Activated T-helper 1 cell treated with anti-CD3 and anti-CD28 coated beads, Interleukin-12 subunit alpha, Interleukin-12 subunit beta, Interleukin-2, Interleukin-4 antibody, amounts not matched to agents 30 ng/mL and 10 ng/mL and 1 ng/mL, durations not matched to agents 14 hours and 24 hours and 36 hours (primary cell): ENCODE results near the gene GARIN1A. TPM values are rescaled to one million over a fixed set of nuclear protein-coding genes. Genes with fewer than 3 reads are reported as not detected.

Experiments used
- DNase-seq: peaks from one replicate; pipeline ENCODE4 v3.0.0; 2021; ENCODE audit warnings: low spot score
- H3K27ac Mint-ChIP-seq: one replicate; pipeline ENCODE4 v1.8.0; 2021; ENCODE audit warnings: mild to moderate bottlenecking, mixed read lengths
- H3K27me3 Mint-ChIP-seq: one replicate; pipeline ENCODE4 v1.8.0; 2022; ENCODE audit warnings: mild to moderate bottlenecking, moderate library complexity, mixed read lengths; ENCODE audit not compliant: insufficient read depth
- H3K36me3 Mint-ChIP-seq: one replicate; pipeline ENCODE4 v1.8.0; 2021; ENCODE audit warnings: low read depth, mixed read lengths
- H3K4me1 Mint-ChIP-seq: one replicate; pipeline ENCODE4 v1.8.0; 2021; ENCODE audit warnings: low read depth, mixed read lengths
- H3K4me3 Mint-ChIP-seq: one replicate; pipeline ENCODE4 v1.8.0; 2021; ENCODE audit warnings: mild to moderate bottlenecking, moderate library complexity, mixed read lengths
- H3K9me3 Mint-ChIP-seq: one replicate; pipeline ENCODE4 v1.8.0; 2021; ENCODE audit warnings: mixed read lengths
- intact Hi-C: fragments of 100-400 bp; cut with micrococcal nuclease; formaldehyde crosslinking; loops from one replicate; pipeline ENCODE4 v1.15.1; 2024
- total RNA-seq: library from RNA; stranded (reverse); gene quantifications from 2 replicates; pipeline ENCODE4 v1.2.3, GENCODE V29; 2022

GARIN1A gene
- total RNA-seq, 1 donor from 2014 or later: 0.73 TPM

- no peak for DNase-seq
- intact Hi-C loops: no loop called here
- Mint-ChIP-seq H3K36me3 (no peaks in the 10 kb centered on the region), H3K9me3 (no peaks in the 10 kb centered on the region), H3K27me3 (peaks cover 13% of the 10 kb centered on the region), H3K4me3 (no peak overlapping the region), H3K4me1 (no peaks in the 10 kb centered on the region), H3K27ac (no peak overlapping the region)
Measured at GRCh38 chr7:128708235-128708634, 36.1 kb downstream of the GARIN1A start.

GRCh38 chr7:128708824-128709223, 36.7 kb downstream of the GARIN1A start:
- Mint-ChIP-seq H3K27me3 (peaks cover 13% of the 10 kb centered on the region), H3K27ac (no peak overlapping the region), H3K4me3 (no peak overlapping the region), H3K4me1 (no peaks in the 10 kb centered on the region), H3K36me3 (no peaks in the 10 kb centered on the region), H3K9me3 (no peaks in the 10 kb centered on the region)
- DNase-seq: no peak
- intact Hi-C loops: no loop called here

- intact Hi-C loops: no loop called here
- Mint-ChIP-seq H3K27me3 (peaks cover 20% of the 10 kb centered on the region), H3K36me3 (no peaks in the 10 kb centered on the region), H3K4me1 (no peaks in the 10 kb centered on the region), H3K27ac (no peak overlapping the region), H3K9me3 (no peaks in the 10 kb centered on the region), H3K4me3 (no peak overlapping the region)
- no peak for DNase-seq
Measured at GRCh38 chr7:128710481-128710880, 38.4 kb downstream of the GARIN1A start.

- H3K9me3 Mint-ChIP-seq: no peaks in the 10 kb centered on the region
- intact Hi-C loops: no loop called here
- H3K27ac Mint-ChIP-seq: no peak overlapping the region
- no peak for DNase-seq
- no peaks in the 10 kb centered on the region for H3K4me1 Mint-ChIP-seq
- H3K27me3 Mint-ChIP-seq: peaks cover 28% of the 10 kb centered on the region
- H3K4me3 Mint-ChIP-seq: no peak overlapping the region
- no peaks in the 10 kb centered on the region for H3K36me3 Mint-ChIP-seq
Measured at GRCh38 chr7:128713794-128714193, 41.7 kb downstream of the GARIN1A start.

- no peak for DNase-seq
- Mint-ChIP-seq H3K27ac (no peak overlapping the region), H3K9me3 (no peaks in the 10 kb centered on the region), H3K27me3 (peaks cover 25% of the 10 kb centered on the region), H3K4me3 (no peak overlapping the region), H3K4me1 (no peaks in the 10 kb centered on the region), H3K36me3 (no peaks in the 10 kb centered on the region)
- intact Hi-C loops: no loop called here
Measured at GRCh38 chr7:128714701-128715495, 42.8 kb downstream of the GARIN1A start.

- no peak for DNase-seq
- intact Hi-C loops: no loop called here
- Mint-ChIP-seq H3K4me3 (no peak overlapping the region), H3K27ac (no peak overlapping the region), H3K27me3 (peaks cover 23% of the 10 kb centered on the region), H3K4me1 (no peaks in the 10 kb centered on the region), H3K36me3 (no peaks in the 10 kb centered on the region), H3K9me3 (no peaks in the 10 kb centered on the region)
Measured at GRCh38 chr7:128718967-128719642, 47.0 kb downstream of the GARIN1A start.

- intact Hi-C loops: no loop called here
- H3K27ac Mint-ChIP-seq: no peak overlapping the region
- no peaks in the 10 kb centered on the region for H3K9me3 Mint-ChIP-seq
- no peak for DNase-seq
- no peaks in the 10 kb centered on the region for H3K4me1 Mint-ChIP-seq
- H3K27me3 Mint-ChIP-seq: peaks cover 20% of the 10 kb centered on the region
- no peaks in the 10 kb centered on the region for H3K36me3 Mint-ChIP-seq
- H3K4me3 Mint-ChIP-seq: no peak overlapping the region
Measured at GRCh38 chr7:128721376-128721775, 49.3 kb downstream of the GARIN1A start.

Other genes starting within 250 kb of the GARIN1A start
- 53.7 and 56.9 TPM in 2 replicates for gene HILPDA, start 216.4 kb upstream of the GARIN1A start, total RNA-seq
- gene METTL2B, start 195.5 kb upstream of the GARIN1A start, total RNA-seq: 63.0 and 64.9 TPM in 2 replicates
- 52.8 and 59.2 TPM in 2 replicates for gene CALU, start 67.1 kb downstream of the GARIN1A start, total RNA-seq
- not detected in 2 replicates for gene OPN1SW, start 103.5 kb downstream of the GARIN1A start, total RNA-seq
- gene CCDC136, start 119.7 kb downstream of the GARIN1A start, total RNA-seq: 10.0 and 11.1 TPM in 2 replicates
- gene FLNC, start 158.1 kb downstream of the GARIN1A start, total RNA-seq: 0.03 and 0.07 TPM in 2 replicates
- gene ATP6V1F, start 190.6 kb downstream of the GARIN1A start, total RNA-seq: 131 and 134 TPM in 2 replicates
- not detected in 2 replicates for gene KCP, start 238.4 kb downstream of the GARIN1A start, total RNA-seq